PC-3 (cell line): ENCODE results near the gene ELMO3.

ENCODE experiments used
- CTCF ChIP-seq: fragments of 300-600 bp; sonication (generic); conservative IDR thresholded peaks from 2 replicates; pipeline ENCODE4 v1.5.1; 2017; ENCODE audit warnings: antibody characterized with exemption, low read depth, mild to moderate bottlenecking, low read length
- EZH2 ChIP-seq: fragments of 300-600 bp; sonication (generic); IDR thresholded peaks from one replicate; pipeline ENCODE4 v1.6.1; 2017; ENCODE audit warnings: antibody characterized with exemption, mild to moderate bottlenecking, low read length; ENCODE audit not compliant: unreplicated experiment
- EZH2phosphoT487 ChIP-seq: fragments of 300-600 bp; sonication (generic); IDR thresholded peaks from 2 replicates; pipeline ENCODE4 v1.6.1; 2018; ENCODE audit warnings: mild to moderate bottlenecking, antibody characterized with exemption, low read length, borderline replicate concordance

DNA sequence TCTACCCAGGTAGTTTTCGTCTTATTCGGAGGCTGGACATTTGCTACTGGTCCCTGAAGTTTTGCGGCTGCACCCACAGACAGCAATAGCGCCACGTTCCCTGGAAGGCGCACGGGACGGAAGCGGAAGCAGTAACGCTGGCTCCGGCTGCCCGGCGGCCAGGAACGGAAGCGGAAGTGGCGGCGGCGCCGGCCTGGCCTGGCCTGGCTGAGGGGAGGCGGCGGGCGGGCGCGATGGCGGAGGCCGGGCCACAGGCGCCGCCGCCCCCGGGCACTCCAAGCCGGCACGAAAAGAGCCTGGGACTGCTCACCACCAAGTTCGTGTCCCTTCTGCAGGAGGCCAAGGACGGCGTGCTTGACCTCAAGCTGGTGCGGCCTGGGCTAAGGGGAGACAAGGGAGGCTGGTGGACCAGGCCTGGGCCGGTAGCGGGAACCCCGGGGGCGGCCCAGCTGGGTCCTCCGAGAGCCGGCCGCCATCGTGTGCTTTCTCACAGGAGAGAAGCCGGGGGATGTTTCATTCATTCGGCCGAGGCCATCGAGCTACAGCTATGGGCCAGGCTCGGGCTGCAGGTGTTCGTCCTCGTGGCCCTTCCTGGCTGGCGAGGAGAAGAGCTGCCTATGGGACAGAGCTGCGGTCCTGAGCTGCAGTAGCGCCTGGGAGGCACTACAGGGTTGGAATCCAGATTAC lies 6.8 kb upstream of the ELMO3 start, which contains the start of gene E2F4:
- TF ChIP-seq EZH2 (no peak), CTCF (no peak), EZH2phosphoT487 (no peak)
